IPS-11a (cell line): ENCODE data around the gene VASP.

Experiments used
- H3K4me3 ChIP-seq: one replicate; pipeline ENCODE4 v1.5.1; 2013; ENCODE audit warnings: low read depth, low read length, control low read depth

The VASP gene

DNA sequence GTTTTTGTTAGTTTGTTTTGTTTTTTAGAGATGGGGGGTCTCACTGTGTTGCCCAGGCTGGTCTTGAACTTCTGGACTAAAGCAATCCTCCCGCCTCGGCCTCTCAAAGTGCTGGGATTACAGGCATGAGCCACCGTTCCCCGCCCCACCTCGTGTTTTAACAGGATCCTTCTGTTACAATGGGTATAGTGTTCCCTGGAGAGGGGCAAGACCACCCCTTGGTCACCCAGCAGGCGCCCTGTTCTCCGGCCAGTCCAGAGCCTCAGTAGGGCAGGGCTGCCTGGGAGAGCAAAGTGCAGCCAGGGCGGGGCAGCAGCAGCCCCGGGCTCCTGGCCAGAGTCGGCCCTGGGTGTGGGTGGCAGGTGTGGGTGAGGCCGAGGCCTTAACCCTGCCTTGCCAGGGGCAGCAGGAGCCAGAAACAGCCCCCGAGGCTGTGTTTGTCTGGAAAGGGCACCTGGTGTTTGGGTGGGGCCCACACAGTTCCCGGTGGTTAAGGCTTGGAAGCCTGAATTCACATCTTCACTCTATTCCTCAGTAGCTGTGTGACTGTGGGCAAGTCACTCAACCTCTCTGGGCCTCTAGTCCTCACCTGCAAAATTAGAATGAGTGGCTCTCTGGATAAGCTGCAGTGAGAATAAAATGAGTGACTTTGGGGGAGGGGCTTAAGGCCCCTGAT lies 7.2 kb downstream of the VASP start:
- H3K4me3 ChIP-seq: no peak overlapping the region

DNA sequence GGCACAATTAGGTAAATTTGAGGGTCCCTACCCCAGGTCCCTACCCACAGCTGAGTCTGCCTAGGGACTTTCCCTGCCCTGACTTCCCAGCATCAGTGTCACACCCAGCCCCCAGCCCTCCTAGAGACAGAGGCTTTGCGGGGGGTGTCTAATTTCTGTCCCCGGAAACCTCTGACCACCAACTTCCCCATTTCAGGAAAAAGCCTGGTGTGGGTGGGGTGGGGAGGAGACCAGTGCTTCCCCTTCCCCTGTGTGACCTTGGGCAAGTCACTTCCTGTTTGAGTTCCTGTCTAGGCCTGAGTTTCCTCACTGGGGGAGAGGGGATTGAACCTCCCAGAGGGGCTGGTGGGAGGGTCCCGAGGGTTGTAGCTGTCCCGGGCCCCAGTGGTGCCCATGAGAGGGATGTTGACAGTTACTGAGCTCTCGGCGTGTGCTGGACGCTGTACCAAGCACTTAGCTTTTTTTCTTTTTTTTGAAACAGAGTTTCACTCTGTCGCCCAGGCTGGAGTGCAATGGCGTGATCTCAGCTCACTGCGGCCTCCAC lies 7.9 kb downstream of the VASP start:
- H3K4me3 ChIP-seq: no peak overlapping the region

DNA sequence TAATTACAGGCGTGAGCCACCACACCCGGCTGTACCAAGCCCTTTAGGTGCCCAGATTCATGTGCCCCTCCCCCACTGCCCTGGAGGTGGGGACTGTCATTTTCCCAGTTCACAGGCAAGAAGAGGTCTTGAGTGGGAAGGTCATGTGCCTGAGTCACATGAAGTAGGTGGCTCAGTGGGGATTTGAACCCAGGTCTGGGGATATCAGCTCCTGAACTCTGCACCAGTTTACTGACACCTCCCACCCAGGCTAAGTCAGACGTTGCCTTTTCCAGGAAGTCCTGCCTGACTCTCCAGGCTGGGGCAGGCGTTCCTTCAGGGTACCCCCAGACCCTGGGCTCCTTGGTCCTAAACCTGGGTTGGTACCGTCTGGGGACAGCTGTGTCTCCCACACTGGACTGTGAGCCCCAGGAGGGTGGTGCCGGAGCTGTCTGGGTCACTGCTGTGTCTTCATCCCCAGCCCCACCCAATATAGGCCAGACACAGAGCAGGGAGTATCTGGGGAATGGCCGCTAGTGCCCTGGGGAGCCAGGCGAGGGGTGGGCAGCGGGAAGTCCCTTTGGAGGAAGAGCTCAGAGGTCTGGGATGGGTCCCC lies 8.6 kb downstream of the VASP start:
- H3K4me3 ChIP-seq: no peak overlapping the region

DNA sequence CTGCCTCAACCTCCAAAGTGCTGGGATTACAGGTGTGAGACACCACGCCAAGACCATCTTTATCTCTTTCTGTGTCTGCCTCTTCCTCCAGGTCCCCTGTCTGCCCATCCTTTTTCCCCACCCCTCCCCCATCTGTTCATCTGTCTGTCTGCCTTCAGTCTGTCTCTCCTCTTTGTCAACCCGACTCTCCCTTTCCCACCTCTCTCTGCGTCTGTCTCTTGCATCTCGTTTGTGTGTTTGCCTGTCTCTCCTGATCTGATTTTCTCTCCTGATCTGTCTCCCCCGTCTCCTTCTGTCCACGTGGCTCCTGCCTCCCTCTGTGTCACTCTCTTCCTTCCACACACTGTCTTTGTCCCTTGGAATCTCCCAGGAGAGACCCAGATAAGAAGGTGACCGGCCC lies 10.0 kb downstream of the VASP start:
- no peak overlapping the region for H3K4me3 ChIP-seq

DNA sequence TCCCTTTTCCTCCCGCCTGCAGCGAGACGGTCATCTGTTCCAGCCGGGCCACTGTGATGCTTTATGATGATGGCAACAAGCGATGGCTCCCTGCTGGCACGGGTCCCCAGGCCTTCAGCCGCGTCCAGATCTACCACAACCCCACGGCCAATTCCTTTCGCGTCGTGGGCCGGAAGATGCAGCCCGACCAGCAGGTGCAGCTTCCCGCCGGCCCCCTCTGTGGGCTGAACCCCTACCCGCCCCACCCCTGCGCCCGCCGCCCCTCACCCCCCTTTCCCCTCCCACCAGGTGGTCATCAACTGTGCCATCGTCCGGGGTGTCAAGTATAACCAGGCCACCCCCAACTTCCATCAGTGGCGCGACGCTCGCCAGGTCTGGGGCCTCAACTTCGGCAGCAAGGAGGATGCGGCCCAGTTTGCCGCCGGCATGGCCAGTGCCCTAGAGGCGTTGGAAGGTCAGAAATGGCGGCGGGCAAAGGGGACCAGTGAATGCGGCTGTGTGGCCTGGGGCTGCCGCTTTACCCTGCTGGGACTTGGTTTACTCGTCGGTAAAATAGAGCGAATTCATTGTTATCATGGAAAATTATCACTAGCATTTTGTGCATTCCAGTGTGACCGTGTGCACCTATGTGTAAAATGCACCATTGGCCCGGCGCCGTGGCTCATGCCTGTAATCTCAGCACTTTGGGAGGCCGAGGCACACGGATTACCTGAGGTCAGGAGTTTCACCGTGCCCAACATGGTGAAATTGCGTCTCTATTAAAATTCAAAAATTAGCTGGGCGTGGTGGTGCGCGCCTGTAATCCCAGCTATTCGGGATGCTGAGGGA lies 10.6 kb downstream of the VASP start:
- no peak overlapping the region for H3K4me3 ChIP-seq

DNA sequence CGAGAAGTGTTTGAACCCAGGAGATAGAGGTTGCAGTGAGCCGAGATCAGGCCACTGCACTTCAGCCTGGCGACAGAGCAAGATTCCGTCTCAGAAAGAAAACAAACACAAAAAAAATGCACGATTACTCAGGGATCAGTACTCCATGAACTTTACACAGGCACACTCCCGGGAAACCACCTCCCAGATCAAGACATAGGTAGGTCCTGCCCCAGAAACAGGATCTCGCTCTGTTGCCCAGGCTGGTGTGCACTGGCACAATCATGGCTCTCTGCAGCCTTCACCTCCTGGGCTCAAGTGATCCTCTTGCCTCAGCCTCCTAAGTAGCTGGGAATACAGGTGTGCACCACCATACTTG lies 11.2 kb downstream of the VASP start:
- H3K4me3 ChIP-seq: no peak overlapping the region

DNA sequence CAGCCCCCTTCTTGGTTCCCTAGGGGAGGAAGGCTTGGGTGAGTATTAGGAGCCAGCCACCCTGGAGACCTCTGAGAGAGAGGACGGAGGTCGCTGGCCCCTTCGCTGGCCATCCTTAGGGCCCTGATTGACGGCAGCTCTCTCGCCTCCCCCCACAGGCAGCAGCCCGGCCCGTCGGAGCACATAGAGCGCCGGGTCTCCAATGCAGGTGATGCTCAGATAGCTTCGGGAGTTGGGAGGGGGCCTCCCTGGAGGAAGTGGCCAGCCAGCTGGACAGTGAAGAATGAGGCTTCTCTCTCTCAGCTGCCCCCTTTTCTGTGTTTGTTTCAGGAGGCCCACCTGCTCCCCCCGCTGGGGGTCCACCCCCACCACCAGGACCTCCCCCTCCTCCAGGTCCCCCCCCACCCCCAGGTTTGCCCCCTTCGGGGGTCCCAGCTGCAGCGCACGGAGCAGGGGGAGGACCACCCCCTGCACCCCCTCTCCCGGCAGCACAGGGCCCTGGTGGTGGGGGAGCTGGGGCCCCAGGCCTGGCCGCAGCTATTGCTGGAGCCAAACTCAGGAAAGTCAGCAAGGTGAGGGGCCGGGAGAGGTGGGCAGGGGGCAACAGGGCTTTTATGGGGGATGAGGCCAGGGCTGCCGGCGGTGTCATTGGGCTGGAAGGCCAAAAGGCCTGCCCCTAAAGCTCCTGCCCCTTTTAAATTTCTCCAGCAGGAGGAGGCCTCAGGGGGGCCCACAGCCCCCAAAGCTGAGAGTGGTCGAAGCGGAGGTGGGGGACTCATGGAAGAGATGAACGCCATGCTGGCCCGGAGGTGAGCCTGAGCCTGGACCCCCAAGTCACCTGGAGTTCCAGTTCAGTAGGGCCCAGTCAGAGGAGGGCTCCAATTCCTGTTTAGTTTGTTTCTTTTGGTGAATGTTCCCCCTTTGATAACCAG lies 15.0 kb downstream of the VASP start:
- H3K4me3 ChIP-seq: no peak overlapping the region

DNA sequence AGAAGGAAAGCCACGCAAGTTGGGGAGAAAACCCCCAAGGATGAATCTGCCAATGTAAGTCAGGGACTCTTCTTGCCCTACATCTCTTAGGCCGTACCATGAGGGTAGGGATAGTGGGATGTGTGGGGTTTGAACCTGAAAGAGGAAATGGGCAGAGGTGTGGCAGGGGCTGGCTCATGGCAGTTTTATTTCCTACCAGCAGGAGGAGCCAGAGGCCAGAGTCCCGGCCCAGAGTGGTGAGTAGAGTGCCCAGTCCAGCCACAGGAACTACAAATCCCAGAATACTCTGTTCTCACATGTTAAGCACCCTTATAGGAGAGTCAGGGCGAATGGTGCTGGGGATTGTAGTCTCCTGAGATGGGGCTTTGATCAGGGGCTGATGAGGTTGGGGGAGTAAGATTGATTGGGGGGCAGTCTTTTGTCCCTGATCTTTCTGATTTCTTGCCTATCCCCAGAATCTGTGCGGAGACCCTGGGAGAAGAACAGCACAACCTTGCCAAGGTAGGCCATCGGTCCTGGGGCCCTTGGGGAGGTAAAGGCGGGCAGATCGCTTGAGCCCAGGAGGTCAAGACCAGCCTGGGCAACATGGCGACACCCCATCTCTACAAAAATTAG lies 16.5 kb downstream of the VASP start:
- H3K4me3 ChIP-seq: no peak overlapping the region

DNA sequence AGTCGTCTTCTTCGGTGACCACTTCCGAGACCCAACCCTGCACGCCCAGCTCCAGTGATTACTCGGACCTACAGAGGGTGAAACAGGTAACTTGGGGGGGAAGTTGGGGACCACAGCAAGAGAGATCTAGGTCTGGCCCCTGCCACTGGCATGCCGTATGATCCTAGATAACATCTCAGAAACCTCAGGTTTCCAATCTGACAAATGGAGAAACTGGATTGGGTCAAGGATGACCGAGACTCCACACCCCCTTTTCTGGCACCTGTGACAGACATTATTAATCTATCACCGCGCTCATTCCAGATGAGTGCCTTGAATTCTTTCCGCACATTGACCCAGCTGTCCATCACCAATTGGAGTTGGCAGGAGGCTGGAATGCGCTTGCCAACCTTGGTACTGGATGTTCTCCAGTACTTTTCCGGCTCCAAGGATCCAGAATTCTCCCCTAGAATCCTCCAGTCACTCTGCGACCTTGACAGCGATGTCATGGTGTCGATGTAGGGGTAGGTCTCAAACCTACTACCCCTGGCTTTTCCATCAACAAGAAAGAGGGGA lies 17.4 kb downstream of the VASP start:
- H3K4me3 ChIP-seq: no peak overlapping the region

DNA sequence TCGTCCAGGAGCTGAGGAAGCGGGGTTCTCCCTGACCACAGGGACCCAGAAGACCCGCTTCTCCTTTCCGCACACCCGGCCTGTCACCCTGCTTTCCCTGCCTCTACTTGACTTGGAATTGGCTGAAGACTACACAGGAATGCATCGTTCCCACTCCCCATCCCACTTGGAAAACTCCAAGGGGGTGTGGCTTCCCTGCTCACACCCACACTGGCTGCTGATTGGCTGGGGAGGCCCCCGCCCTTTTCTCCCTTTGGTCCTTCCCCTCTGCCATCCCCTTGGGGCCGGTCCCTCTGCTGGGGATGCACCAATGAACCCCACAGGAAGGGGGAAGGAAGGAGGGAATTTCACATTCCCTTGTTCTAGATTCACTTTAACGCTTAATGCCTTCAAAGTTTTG lies 18.9 kb downstream of the VASP start:
- no peak overlapping the region for H3K4me3 ChIP-seq

DNA sequence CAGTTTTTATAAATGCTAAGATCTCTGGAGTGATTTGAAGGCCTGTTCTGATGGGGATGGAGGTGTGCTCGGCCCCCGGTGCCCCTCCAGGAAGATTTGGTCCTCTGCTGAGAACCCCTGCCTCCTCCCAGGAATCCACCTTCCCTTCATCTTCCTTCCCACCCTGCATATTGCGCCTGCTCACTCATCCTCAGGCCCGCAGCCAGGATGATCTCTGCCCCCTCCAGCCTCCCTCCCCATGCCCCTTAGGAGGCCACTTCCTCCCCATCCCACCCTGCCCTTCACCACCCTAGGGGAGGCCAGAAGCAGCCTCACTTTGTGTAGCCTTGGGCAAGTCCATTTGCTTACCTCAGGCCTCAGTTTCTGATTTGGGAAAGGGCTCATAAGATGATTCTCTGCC lies 19.7 kb downstream of the VASP start:
- H3K4me3 ChIP-seq: no peak overlapping the region

DNA sequence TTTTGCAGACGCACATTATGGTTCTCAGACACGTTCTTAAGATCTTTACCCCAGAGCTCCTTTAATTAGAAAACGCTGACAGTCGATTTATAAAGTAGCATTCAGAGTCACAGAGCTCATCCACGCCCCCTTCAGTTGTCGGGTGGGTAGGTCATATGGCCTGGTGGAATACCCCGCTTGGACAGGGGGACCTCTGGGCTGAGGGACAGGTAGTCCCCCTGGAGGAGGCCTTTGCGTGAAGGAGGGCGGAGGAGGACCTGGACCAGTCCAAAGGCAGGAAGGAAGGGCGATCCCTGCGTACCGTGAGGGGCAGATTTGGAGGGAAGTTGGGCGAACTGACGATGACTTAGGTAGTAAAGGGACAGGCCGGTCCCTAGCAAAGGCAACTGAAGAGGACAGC lies 20.5 kb downstream of the VASP start:
- no peak overlapping the region for H3K4me3 ChIP-seq

DNA sequence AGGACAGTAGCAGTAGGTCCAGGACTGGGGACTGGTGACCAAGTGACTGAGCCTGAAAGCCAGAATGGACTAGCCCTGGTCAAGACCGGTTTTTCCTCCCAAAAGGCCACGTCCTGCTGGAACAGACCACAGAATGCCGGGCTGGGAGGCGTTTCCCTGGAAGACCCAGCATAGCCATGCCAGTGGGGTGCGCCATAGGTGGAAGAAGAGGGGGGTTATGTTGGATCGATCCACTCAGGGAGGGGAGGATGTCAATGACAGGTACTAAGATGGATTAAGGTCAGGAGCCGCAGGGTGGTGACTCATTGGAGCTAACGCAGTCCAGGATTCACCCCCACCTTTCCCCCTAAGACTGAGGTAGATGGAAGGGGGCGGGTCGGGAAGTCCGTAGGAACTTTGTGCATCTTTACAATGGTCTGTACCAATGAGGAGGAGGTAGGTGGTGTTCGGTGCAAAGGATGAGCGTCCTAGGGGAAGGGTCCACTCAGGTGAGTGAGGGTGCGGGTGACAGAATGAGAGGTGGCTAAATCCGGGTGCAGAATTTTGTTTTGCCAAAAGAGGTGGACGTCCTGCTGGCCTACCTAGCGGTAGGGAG lies 21.0 kb downstream of the VASP start:
- H3K4me3 ChIP-seq: peak overlapping the region; percentile 56

DNA sequence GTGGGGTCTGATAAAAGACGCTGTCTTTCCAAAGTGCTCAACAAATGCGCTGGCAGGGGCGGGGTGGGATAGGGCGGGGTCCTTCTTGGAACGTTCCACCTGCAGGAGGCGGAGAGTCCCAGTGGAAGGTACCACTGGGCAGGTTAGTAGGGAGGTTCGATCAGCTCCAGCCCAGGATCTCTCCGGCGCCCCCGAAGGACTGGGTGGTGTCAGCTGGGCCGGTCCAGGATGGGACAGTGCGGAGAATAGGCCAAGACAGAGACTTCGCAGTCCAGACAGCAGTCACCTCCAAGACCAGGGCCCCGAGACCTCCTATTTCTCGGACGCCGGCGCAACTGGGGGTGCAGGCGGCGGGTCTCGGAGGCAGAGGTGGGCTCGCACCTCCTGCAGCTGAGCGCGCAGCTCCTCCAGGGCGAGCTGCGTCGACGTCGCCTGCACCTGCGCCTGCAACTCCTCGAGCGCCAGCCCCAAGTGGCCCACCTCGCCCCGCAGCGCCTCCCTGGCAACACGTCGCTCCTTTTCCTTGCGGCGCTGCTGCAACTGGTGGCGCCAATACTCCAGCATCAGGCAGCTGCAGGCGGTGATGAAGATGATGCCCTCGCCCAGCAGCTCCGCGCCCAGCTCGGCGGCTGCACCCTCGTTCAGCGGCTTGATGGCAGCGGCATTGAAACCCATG lies 21.6 kb downstream of the VASP start:
- peak overlapping the region; percentile 56 for H3K4me3 ChIP-seq

DNA sequence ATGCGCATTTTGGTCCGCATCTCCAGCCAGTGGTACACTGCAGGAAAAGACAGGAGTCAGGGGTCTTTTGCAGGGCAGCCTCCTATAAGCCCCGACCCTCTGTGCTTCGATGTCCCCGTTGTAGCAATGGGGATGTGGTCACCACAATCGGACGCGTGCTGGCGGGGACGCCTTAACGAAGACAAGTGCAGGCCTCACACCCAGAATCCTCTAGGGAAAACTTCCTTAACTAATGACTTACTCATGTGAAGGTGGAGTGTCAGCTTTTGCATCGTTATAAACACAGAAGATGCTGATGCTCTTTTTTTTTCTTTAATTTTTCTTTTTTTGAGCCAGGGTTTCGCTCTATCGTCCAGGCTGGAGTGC lies 22.1 kb downstream of the VASP start:
- H3K4me3 ChIP-seq: peak overlapping the region; percentile 24

DNA sequence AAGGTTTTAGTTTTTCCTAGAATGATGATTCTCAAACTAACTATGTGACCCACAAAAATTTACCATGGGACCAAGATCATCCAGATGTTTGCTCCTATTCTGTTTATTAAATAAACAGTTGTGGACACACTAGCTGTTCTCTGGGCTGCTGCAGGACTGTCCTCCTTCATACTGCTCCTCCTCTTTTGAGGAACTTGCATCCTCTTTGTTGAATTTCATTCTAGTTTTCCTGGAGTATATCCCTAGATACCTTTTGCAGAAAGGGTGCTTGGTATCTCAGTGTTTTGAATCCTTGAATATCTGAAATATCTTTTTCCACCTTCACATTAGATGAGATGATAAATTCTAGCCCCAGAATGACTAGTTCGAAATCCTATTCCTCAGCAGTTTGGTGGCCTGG lies 24.1 kb downstream of the VASP start:
- H3K4me3 ChIP-seq: no peak overlapping the region

DNA sequence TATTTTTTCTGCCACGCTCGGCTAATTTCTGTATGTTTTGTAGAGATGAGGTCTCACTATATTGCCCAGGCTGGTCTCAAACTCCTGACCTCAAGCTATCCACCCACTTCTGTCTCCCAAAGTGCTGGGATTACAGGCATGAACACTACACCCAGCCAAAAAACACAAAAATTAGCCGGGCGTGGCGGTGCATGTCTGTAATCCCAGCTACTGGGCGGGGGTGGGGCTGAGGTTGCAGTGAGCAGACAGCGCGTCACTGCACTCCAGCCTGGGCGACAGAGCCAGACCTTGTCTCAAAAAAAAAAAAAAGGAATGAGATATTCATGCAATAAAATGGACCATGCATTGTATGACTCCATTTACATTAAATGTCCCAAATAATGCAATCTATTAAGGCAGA lies 32.2 kb downstream of the VASP start:
- H3K4me3 ChIP-seq: no peak overlapping the region

DNA sequence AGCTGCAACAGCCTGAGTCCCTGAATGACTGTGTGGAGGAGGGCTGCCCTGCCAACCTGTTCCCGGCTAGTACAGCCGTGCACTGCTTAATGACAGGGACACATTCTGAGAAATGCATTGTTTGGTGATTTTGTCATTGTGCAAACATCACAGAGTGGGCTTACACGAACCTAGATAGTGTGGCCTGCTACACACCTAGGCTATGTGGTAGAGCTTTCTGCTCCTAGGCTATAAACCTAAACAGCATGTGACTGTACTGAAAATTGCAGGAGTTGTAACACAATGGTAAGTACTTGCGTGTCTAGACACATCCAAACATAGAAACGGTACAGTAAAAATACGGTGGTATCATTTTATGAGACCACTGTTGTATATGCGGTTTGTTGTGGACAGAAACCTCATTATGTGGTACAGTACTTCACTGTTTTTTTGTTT lies 35.0 kb downstream of the VASP start:
- H3K4me3 ChIP-seq: no peak overlapping the region

DNA sequence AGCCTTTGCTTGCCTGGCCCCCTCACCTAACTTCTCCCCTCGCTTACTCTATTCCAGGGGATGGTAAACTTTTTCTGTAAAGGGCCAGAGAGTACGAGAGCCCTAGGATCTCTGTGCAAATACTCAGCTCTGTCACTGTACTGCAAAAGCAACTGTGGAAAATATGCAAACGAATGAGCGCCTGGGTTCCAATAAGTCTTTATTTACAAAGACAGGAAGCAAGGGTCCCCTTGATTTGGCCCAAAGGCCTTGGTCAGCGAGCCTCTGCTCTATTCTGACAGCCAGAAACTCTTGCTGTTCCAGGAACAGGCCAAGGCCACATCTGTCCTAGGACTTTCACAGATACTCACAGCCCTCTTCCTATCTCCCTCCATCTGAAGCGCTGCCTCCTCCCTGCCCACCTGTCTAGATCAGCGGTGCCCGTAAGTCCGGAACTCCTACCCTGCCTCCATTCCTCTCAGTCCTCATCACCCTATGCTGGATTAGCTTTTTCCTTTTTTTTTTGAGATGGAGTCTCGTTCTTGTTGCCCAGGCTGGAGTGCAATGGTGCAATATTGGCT lies 40.0 kb downstream of the VASP start:
- no peak overlapping the region for H3K4me3 ChIP-seq
